ENCODE measurements around the gene PTGIS.

PTGIS gene

GRCh38 chr20:49513009-49513408 is 54.9 kb downstream of the PTGIS start:
- Histone ChIP-seq H3K36me3 (no peaks in the 10 kb centered on the region), H3K4me3 (ENCODE audit: low read depth, low read length) (no peak overlapping the region), H3K27ac (no peak overlapping the region), H3K9me3 (ENCODE audit: severe bottlenecking) (no peaks in the 10 kb centered on the region), H3K27me3 (ENCODE audit: insufficient read depth, low read depth, severe bottlenecking) (no peaks in the 10 kb centered on the region)
- DNase-seq, result no peak
- no peak for TF ChIP-seq CTCF (IDR thresholded peaks at IDR 0.05; ENCODE audit: low read depth, low read length)

GRCh38 chr20:49511788-49512525 is 56.0 kb downstream of the PTGIS start:
- Histone ChIP-seq H3K36me3 (no peaks in the 10 kb centered on the region), H3K4me3 (ENCODE audit: low read depth, low read length) (no peak overlapping the region)
- TF ChIP-seq CTCF (IDR thresholded peaks at IDR 0.05; ENCODE audit: low read depth, low read length), result no peak

GRCh38 chr20:49510562-49511122 is 57.3 kb downstream of the PTGIS start:
- Histone ChIP-seq H3K36me3 (no peaks in the 10 kb centered on the region), H3K27me3 (ENCODE audit: insufficient read depth, low read depth, severe bottlenecking) (no peaks in the 10 kb centered on the region), H3K27ac (no peak overlapping the region), H3K4me3 (ENCODE audit: low read depth, low read length) (no peak overlapping the region), H3K9me3 (ENCODE audit: severe bottlenecking) (no peaks in the 10 kb centered on the region)
- TF ChIP-seq CTCF (IDR thresholded peaks at IDR 0.05; ENCODE audit: low read depth, low read length), result no peak
- no peak for DNase-seq

More at GRCh38 chr20:49511788-49512525, 56.0 kb downstream of the PTGIS start:
- no peak for DNase-seq
- Histone ChIP-seq H3K27ac (no peak overlapping the region), H3K27me3 (ENCODE audit: insufficient read depth, low read depth, severe bottlenecking) (no peaks in the 10 kb centered on the region), H3K9me3 (ENCODE audit: severe bottlenecking) (no peaks in the 10 kb centered on the region)

GRCh38 chr20:49508435-49509199 is 59.3 kb downstream of the PTGIS start:
- no peak for DNase-seq
- H3K27ac ChIP-seq, result no peak overlapping the region; the same call in 1 of the 2 replicates
- H3K36me3 ChIP-seq, result no peaks in the 10 kb centered on the region
- peak; percentile 65 for TF ChIP-seq CTCF (IDR thresholded peaks at IDR 0.05; ENCODE audit: low read depth, low read length)
- H3K9me3 ChIP-seq (ENCODE audit: severe bottlenecking), result no peaks in the 10 kb centered on the region
- H3K4me3 ChIP-seq (ENCODE audit: low read depth, low read length), result no peak overlapping the region
- H3K27me3 ChIP-seq (ENCODE audit: insufficient read depth, low read depth, severe bottlenecking), result no peaks in the 10 kb centered on the region

GRCh38 chr20:49507741-49508434 is 60.0 kb downstream of the PTGIS start:
- Histone ChIP-seq H3K27me3 (ENCODE audit: insufficient read depth, low read depth, severe bottlenecking) (no peaks in the 10 kb centered on the region), H3K4me3 (ENCODE audit: low read depth, low read length) (no peak overlapping the region), H3K36me3 (no peaks in the 10 kb centered on the region), H3K9me3 (ENCODE audit: severe bottlenecking) (no peaks in the 10 kb centered on the region), H3K27ac (no peak overlapping the region)
- no peak for TF ChIP-seq CTCF (IDR thresholded peaks at IDR 0.05; ENCODE audit: low read depth, low read length)
- DNase-seq, result no peak

Data from WERI-Rb-1 (cell line).